ENCODE results near the gene CACNA1E. TPM values are rescaled to one million over a fixed set of nuclear protein-coding genes. Genes with fewer than 3 reads are reported as not detected.

Gene CACNA1E
- total and polyA plus RNA-seq, 2 of the 4 experiments (the other 2 are of a cell fraction), result not detected

DNA sequence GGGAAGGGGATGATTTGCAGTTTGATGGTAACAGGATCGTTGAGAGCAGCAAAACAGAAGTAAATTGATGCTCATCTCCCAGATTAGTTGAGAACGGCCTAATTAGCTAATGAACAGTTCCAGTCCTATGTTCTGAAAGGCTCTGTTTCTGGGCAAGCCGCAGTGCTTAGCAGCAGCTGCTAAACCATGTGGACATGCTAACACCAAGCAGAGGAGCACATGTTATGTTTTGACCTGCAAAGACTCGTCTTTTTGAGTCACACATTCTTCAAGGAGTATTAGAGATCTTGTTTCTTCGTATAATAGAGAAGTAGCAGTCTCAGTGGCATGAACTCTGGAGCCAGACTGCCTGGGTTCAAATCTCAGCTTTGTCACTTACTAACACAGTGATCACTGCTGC is 58.1 kb downstream of the CACNA1E start:
- no peaks in the 10 kb centered on the region for H3K27me3 ChIP-seq (ENCODE audit: control insufficient read depth, insufficient read depth, low read length)
- no peak overlapping the region for H2BK120ac ChIP-seq (ENCODE audit: low read depth, low read length)
- no peak overlapping the region for H3K27ac ChIP-seq (ENCODE audit: insufficient read depth, low read length)
- H3K4me3 ChIP-seq (ENCODE audit: insufficient read depth, low read depth, low read length), result no peak overlapping the region
- H2BK15ac ChIP-seq (ENCODE audit: low read depth, low read length), result no peak overlapping the region
- H3K14ac ChIP-seq (replicated peaks; ENCODE audit: low read depth, low read length), result no peak overlapping the region
- H3K9me3 ChIP-seq (ENCODE audit: control insufficient read depth, insufficient read depth, low read length), result no peaks in the 10 kb centered on the region
- H3K4me2 ChIP-seq (ENCODE audit: low read depth, low read length), result no peak overlapping the region
- no peak overlapping the region for H2AK5ac ChIP-seq (ENCODE audit: low read depth, low read length)
- ChIA-PET POLR2A (ENCODE audit: unreplicated experiment) (no interaction called here), CTCF (no interaction called here)
- H3K56ac ChIP-seq (ENCODE audit: extremely low read depth, insufficient read depth, low read length), result no peak overlapping the region
- no peaks in the 10 kb centered on the region for H4K20me1 ChIP-seq (ENCODE audit: insufficient read depth, low read length)
- dilution Hi-C loops (cut with HindIII; ENCODE audit: low sequenced_read_pairs, unreplicated experiment), result no loop called here
- no peak overlapping the region for H4K8ac ChIP-seq (ENCODE audit: low read depth in 2 of 2, low read length in 2 of 2)
- H3K18ac ChIP-seq (ENCODE audit: low read depth, low read length), result no peak overlapping the region
- no peak for DNase-seq
- no peak overlapping the region for H3K9ac ChIP-seq (ENCODE audit: low read depth, low read length)
- no TSS peak for BruUV-seq (replicated peaks)
- no peak overlapping the region for H4K5ac ChIP-seq (ENCODE audit: low read depth, low read length)
- no peaks in the 10 kb centered on the region for H3K36me3 ChIP-seq (ENCODE audit: control insufficient read depth, insufficient read depth, low read length)
- H4K91ac ChIP-seq (ENCODE audit: insufficient read depth, low read depth, low read length), result no peak overlapping the region
- no peak overlapping the region for H2BK20ac ChIP-seq (ENCODE audit: low read depth, low read length)
- no peaks in the 10 kb centered on the region for H3K9me1 ChIP-seq (ENCODE audit: insufficient read depth, low read length)
- TF ChIP-seq MAFK (IDR thresholded peaks at IDR 0.05; ENCODE audit: low read depth, low read length) (no peak), BHLHE40 (IDR thresholded peaks at IDR 0.05; ENCODE audit: low read depth, low read length) (no peak), CEBPB (IDR thresholded peaks at IDR 0.05; ENCODE audit: low read depth, low read length) (no peak), FOS (IDR thresholded peaks at IDR 0.05; ENCODE audit: low read depth, low read length) (no peak), RAD21 (IDR thresholded peaks at IDR 0.05; ENCODE audit: low read length) (no peak), POLR2A (IDR thresholded peaks at IDR 0.05; ENCODE audit: low read depth, low read length) (no peak), NFE2L2 (IDR thresholded peaks at IDR 0.05; ENCODE audit: low read depth, low read length) (no peak), CHD1 (IDR thresholded peaks at IDR 0.05; ENCODE audit: low read depth, low read length) (no peak), SMC3 (IDR thresholded peaks at IDR 0.05; ENCODE audit: low read depth, low read length) (no peak), MAZ (IDR thresholded peaks at IDR 0.05; ENCODE audit: borderline replicate concordance, low read depth, low read length) (no peak), RFX5 (IDR thresholded peaks at IDR 0.05; ENCODE audit: low read depth, low read length) (no peak), MXI1 (IDR thresholded peaks at IDR 0.05; ENCODE audit: borderline replicate concordance, low read depth, low read length) (no peak), RCOR1 (IDR thresholded peaks at IDR 0.05; ENCODE audit: insufficient replicate concordance, low read length) (no peak)
- TF ChIP-seq, protein P1, sequence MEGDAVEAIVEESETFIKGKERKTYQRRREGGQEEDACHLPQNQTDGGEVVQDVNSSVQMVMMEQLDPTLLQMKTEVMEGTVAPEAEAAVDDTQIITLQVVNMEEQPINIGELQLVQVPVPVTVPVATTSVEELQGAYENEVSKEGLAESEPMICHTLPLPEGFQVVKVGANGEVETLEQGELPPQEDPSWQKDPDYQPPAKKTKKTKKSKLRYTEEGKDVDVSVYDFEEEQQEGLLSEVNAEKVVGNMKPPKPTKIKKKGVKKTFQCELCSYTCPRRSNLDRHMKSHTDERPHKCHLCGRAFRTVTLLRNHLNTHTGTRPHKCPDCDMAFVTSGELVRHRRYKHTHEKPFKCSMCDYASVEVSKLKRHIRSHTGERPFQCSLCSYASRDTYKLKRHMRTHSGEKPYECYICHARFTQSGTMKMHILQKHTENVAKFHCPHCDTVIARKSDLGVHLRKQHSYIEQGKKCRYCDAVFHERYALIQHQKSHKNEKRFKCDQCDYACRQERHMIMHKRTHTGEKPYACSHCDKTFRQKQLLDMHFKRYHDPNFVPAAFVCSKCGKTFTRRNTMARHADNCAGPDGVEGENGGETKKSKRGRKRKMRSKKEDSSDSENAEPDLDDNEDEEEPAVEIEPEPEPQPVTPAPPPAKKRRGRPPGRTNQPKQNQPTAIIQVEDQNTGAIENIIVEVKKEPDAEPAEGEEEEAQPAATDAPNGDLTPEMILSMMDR (conservative IDR thresholded peaks at IDR 0.05; ENCODE audit: low read depth, low read length), result no peak
- TF ChIP-seq, protein P2, sequence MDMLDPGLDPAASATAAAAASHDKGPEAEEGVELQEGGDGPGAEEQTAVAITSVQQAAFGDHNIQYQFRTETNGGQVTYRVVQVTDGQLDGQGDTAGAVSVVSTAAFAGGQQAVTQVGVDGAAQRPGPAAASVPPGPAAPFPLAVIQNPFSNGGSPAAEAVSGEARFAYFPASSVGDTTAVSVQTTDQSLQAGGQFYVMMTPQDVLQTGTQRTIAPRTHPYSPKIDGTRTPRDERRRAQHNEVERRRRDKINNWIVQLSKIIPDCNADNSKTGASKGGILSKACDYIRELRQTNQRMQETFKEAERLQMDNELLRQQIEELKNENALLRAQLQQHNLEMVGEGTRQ (IDR thresholded peaks at IDR 0.05; ENCODE audit: low read depth, low read length), result no peak
- TF ChIP-seq, protein P3, sequence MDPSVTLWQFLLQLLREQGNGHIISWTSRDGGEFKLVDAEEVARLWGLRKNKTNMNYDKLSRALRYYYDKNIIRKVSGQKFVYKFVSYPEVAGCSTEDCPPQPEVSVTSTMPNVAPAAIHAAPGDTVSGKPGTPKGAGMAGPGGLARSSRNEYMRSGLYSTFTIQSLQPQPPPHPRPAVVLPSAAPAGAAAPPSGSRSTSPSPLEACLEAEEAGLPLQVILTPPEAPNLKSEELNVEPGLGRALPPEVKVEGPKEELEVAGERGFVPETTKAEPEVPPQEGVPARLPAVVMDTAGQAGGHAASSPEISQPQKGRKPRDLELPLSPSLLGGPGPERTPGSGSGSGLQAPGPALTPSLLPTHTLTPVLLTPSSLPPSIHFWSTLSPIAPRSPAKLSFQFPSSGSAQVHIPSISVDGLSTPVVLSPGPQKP (IDR thresholded peaks at IDR 0.05; ENCODE audit: borderline replicate concordance, low read depth, low read length), result no peak
- 48% methylated on average over 2 of the region's 5 CpGs; no CpG with 5 or more reads in 1 of the 2 experiments for WGBS, 2 experiments (ENCODE audit: extremely low coverage in 2 of 2, insufficient read length in 1 of 2)
- H2AFZ ChIP-seq (replicated peaks; ENCODE audit: low read length, poor library complexity), result no peak overlapping the region
- no peak for ATAC-seq (ENCODE audit: low read depth)
- intact Hi-C loops (cut with micrococcal nuclease), result no loop called here
- no peak overlapping the region for H2AK9ac ChIP-seq (replicated peaks; ENCODE audit: low read depth, low read length, poor library complexity)
- no peaks in the 10 kb centered on the region for H3K4me1 ChIP-seq (ENCODE audit: control insufficient read depth, insufficient read depth, low read length)
- no peak overlapping the region for H3K23ac ChIP-seq (ENCODE audit: low read depth, low read length)
- no peak overlapping the region for H2BK5ac ChIP-seq (ENCODE audit: low read depth, low read length, poor library complexity, severe bottlenecking)
- no peak overlapping the region for H3K4ac ChIP-seq (ENCODE audit: low read depth, low read length)
- in situ Hi-C loops (cut with MboI; ENCODE audit: low sequenced_read_pairs), result no loop called here
- H3K79me1 ChIP-seq (ENCODE audit: low read depth in 1 of 2, low read length in 2 of 2), result no peaks in the 10 kb centered on the region

Measured in IMR-90 (cell line).